Small intestine (tissue), 7 donors: ENCODE measurements around the gene RNF11. TPM values are rescaled to one million over a fixed set of nuclear protein-coding genes. Genes with fewer than 3 reads are reported as not detected.

Experiments used
- DNase-seq, 2 donors: peaks; one replicate each; pipeline versions ENCODE4 v3.0.0 to v3.0.0-alpha.2; 2013
- FAIRE-seq: peaks from 2 replicates; lab custom pipeline; 2012; peaks lifted over from hg19 to GRCh38; lab: Jason Lieb, UNC
- H3K27ac ChIP-seq, 3 donors: one replicate each; pipeline ENCODE4 v1.5.1; 2013; ENCODE audit warnings: low read length in 2 of 3, mild to moderate bottlenecking in 2 of 3, control low read depth in 1 of 3, inconsistent platforms in 1 of 3, low read depth in 1 of 3, moderate library complexity in 1 of 3
- H3K27me3 ChIP-seq, 3 donors: one replicate each; pipeline ENCODE4 v1.6.1; 2013; ENCODE audit warnings: low read length in 3 of 3, inconsistent platforms in 1 of 3; ENCODE audit not compliant: control insufficient read depth in 3 of 3, insufficient read depth in 3 of 3
- H3K36me3 ChIP-seq, 3 donors: one replicate each; pipeline ENCODE4 v1.6.1; 2013; ENCODE audit warnings: low read length in 3 of 3, inconsistent platforms in 1 of 3, low read depth in 1 of 3, mild to moderate bottlenecking in 1 of 3, moderate library complexity in 1 of 3; ENCODE audit not compliant: control insufficient read depth in 3 of 3, insufficient read depth in 2 of 3
- H3K4me1 ChIP-seq, 3 donors: one replicate each; pipeline ENCODE4 v1.6.1; 2013; ENCODE audit warnings: low read length in 2 of 3, inconsistent platforms in 1 of 3, low read depth in 1 of 3, mild to moderate bottlenecking in 1 of 3, moderate library complexity in 1 of 3; ENCODE audit not compliant: control insufficient read depth in 3 of 3, insufficient read depth in 2 of 3
- H3K4me3 ChIP-seq, 3 donors: one replicate each; pipeline ENCODE4 v1.5.1; 2013; ENCODE audit warnings: low read length in 3 of 3, control low read depth in 1 of 3, inconsistent platforms in 1 of 3, low read depth in 1 of 3, mild to moderate bottlenecking in 1 of 3, moderate library complexity in 1 of 3
- H3K9me3 ChIP-seq, 2 donors: one replicate each; pipeline ENCODE4 v1.6.1; 2013; ENCODE audit warnings: low read depth in 1 of 2, low read length in 1 of 2; ENCODE audit not compliant: control insufficient read depth in 2 of 2, insufficient read depth in 1 of 2
- WGBS, 3 donors: extraction: QIAGEN DNeasy Blood & Tissue Kit; methylation state at CpG; one replicate each; pipeline ENCODE4 v1.1.7; 2013; 5-methylcytosine and 5-hydroxymethylcytosine counted together
- polyA plus RNA-seq, 4 donors: library from polyadenylated mRNA; stranded (reverse) in 3 of 4; unstranded in 1 of 4; fragments of 200-250 nt in 3 of 4; fragments of 120-200 nt in 1 of 4; gene quantifications; one replicate each; pipeline versions ENCODE4 v1.2.1 to v1.2.3, GENCODE V29; 2013
- donor health status: healthy with polysubstance abuse.
- donor health status: control.
- donor health status: control.
- donor health status: Bipolar disorder and iron deficiency.
- donor health status: healthy.

Gene RNF11
- polyA plus RNA-seq, 4 donors: 41.9 to 88.6 (median 76.7) TPM

GRCh38 chr1:51297401-51298321 is 61.6 kb downstream of the RNF11 start:
- Histone ChIP-seq H3K4me1 (peaks cover 0 to 13% (median 0%) of the 10 kb centered on the region in 3 donors), H3K27ac (no peak overlapping the region), H3K27me3 (no peaks in the 10 kb centered on the region), H3K4me3 (peak overlapping the region in 1 of 3 donors; percentile 47), H3K9me3 (peaks cover 0 to 10% of the 10 kb centered on the region in 2 donors), H3K36me3 (peaks cover 0 to 27% (median 0%) of the 10 kb centered on the region in 3 donors)
- DNase-seq (peak; percentile 31 to 56), FAIRE-seq (no peak)
- WGBS, 3 donors: 63 to 78% (median 75%) methylated on average over 25 of the region's 25 CpGs

- Histone ChIP-seq H3K4me3 (no peak overlapping the region), H3K4me1 (peaks cover 0 to 13% (median 0%) of the 10 kb centered on the region in 3 donors), H3K27ac (no peak overlapping the region), H3K36me3 (peaks cover 0 to 27% (median 0%) of the 10 kb centered on the region in 3 donors), H3K27me3 (no peaks in the 10 kb centered on the region), H3K9me3 (peaks cover 0 to 10% of the 10 kb centered on the region in 2 donors)
- WGBS, 3 donors: 85 to 98% (median 91%) methylated on average over 4 of the region's 4 CpGs
- DNase-seq: no peak
- FAIRE-seq: no peak
Observed at GRCh38 chr1:51298322-51298705, 62.2 kb downstream of the RNF11 start.

DNA sequence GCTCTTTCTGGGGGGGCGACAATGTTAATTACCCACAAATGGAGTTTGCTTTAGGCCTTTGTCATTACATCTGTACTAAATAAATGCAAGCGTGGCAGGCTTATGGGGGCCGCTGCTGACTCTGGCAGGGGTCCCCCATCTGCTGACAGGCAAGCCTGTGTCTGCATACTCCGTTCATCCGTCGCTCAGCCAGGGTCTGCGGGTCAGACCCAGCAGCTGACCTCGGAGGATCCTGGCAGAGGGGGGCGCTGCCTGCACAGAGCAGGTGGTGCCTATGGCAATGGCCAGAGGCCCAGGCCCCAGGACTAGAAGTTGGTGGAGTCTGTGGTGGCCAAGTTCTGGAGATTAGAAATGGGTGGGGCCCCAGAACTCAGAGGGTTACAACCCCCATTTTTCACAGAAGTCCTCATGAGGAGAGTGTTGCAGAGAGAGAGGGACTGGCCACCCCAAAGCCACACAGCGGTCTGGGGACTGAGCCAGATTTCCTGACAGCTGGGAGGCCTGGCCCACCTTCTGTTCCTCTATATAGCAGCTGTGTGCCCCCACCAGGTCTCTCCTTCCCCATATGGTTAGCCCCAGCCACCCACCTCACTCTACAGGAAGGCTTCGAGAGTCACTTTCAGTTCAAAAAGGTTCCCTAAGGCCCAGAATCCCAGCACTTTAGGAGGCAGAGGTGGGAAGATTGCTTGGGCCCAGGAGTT is 63.3 kb downstream of the RNF11 start:
- no peak overlapping the region for H3K4me3 ChIP-seq
- peaks cover 0 to 22% (median 0%) of the 10 kb centered on the region in 3 donors for H3K36me3 ChIP-seq
- DNase-seq (no peak), FAIRE-seq (no peak)
- 94 to 96% (median 95%) methylated on average over 11 of the region's 11 CpGs for WGBS, 3 donors
- no peaks in the 10 kb centered on the region for H3K27me3 ChIP-seq
- H3K27ac ChIP-seq: no peak overlapping the region
- H3K4me1 ChIP-seq: peaks cover 0 to 13% (median 0%) of the 10 kb centered on the region in 3 donors
- H3K9me3 ChIP-seq: peaks cover 0 to 10% of the 10 kb centered on the region in 2 donors

GRCh38 chr1:51299981-51300670 is 64.1 kb downstream of the RNF11 start:
- no peak overlapping the region for H3K27ac ChIP-seq
- peaks cover 0 to 19% (median 3%) of the 10 kb centered on the region in 3 donors for H3K4me1 ChIP-seq
- H3K27me3 ChIP-seq: no peaks in the 10 kb centered on the region
- no peak overlapping the region for H3K4me3 ChIP-seq
- FAIRE-seq (no peak), DNase-seq (no peak)
- WGBS, 3 donors: 80 to 81% (median 80%) methylated on average over 6 of the region's 6 CpGs
- peaks cover 0 to 10% of the 10 kb centered on the region in 2 donors for H3K9me3 ChIP-seq
- peaks cover 0 to 26% (median 0%) of the 10 kb centered on the region in 3 donors for H3K36me3 ChIP-seq

GRCh38 chr1:51301152-51301843 is 65.2 kb downstream of the RNF11 start:
- DNase-seq (no peak), FAIRE-seq (no peak)
- H3K27me3 ChIP-seq: no peaks in the 10 kb centered on the region
- WGBS, 3 donors: 86 to 93% (median 90%) methylated on average over 10 of the region's 10 CpGs
- H3K27ac ChIP-seq: no peak overlapping the region
- H3K4me1 ChIP-seq: peaks cover 2 to 28% (median 6%) of the 10 kb centered on the region in 3 donors
- peaks cover 0 to 10% of the 10 kb centered on the region in 2 donors for H3K9me3 ChIP-seq
- no peak overlapping the region for H3K4me3 ChIP-seq
- H3K36me3 ChIP-seq: peaks cover 0 to 26% (median 0%) of the 10 kb centered on the region in 3 donors

DNA sequence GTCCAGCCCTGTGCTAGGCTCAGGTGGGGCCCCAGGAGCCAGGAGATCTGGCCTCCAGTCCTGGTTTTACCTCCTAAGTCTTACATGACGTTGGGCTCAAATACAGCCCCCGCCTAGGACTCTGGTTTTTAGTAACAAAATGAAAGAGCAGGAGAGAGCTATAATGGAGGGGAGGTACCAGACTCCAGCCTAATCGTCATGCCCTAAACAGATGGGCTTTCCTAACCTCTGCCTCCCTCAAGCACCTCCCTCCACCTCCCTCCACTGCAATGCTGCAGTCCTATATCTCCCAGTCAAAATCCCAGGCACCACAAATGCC is 65.7 kb downstream of the RNF11 start:
- Histone ChIP-seq H3K36me3 (peaks cover 0 to 26% (median 0%) of the 10 kb centered on the region in 3 donors), H3K27me3 (no peaks in the 10 kb centered on the region), H3K4me1 (peaks cover 2 to 24% (median 6%) of the 10 kb centered on the region in 3 donors), H3K27ac (no peak overlapping the region), H3K9me3 (peaks cover 0 to 10% of the 10 kb centered on the region in 2 donors), H3K4me3 (no peak overlapping the region)
- FAIRE-seq (no peak), DNase-seq (no peak)
- 69% methylated on average over 3 of the region's 3 CpGs for WGBS, 3 donors

GRCh38 chr1:51302270-51302669 is 66.2 kb downstream of the RNF11 start:
- H3K9me3 ChIP-seq: peaks cover 0 to 10% of the 10 kb centered on the region in 2 donors
- H3K36me3 ChIP-seq: peaks cover 0 to 26% (median 0%) of the 10 kb centered on the region in 3 donors
- DNase-seq (no peak), FAIRE-seq (no peak)
- H3K27me3 ChIP-seq: no peaks in the 10 kb centered on the region
- no peak overlapping the region for H3K27ac ChIP-seq
- WGBS, 3 donors: 87 to 94% (median 87%) methylated on average over 10 of the region's 10 CpGs
- H3K4me1 ChIP-seq: peaks cover 2 to 20% (median 6%) of the 10 kb centered on the region in 3 donors
- no peak overlapping the region for H3K4me3 ChIP-seq
